ENCODE measurements around the gene YIPF4.

- TF ChIP-seq TAF1 (IDR thresholded peaks at IDR 0.05; ENCODE audit: borderline replicate concordance, low read depth, low read length) (no peak), CHD2 (IDR thresholded peaks at IDR 0.05; ENCODE audit: low read length, partially characterized antibody) (no peak), CTCF (IDR thresholded peaks at IDR 0.05) (no peak), REST (IDR thresholded peaks at IDR 0.05; ENCODE audit: low read depth, low read length) (no peak), POLR2AphosphoS5 (IDR thresholded peaks at IDR 0.05; ENCODE audit: low read depth, low read length) (no peak), ELF1 (IDR thresholded peaks at IDR 0.05) (no peak), IRF3 (IDR thresholded peaks at IDR 0.05; ENCODE audit: low read depth, low read length) (no peak), RXRA (IDR thresholded peaks at IDR 0.05; ENCODE audit: borderline replicate concordance, low read depth) (no peak)
Measured at GRCh38 chr2:32235315-32235714, 42.4 kb upstream of the YIPF4 start.

All from SK-N-SH (cell line).